Islet precursor cell (in vitro differentiated cells): ENCODE results near the gene RRAGC.

Source experiments
- DNase-seq: peaks from one replicate; pipeline ENCODE4 v3.0.0-alpha.2; 2018

Gene RRAGC, protein sequence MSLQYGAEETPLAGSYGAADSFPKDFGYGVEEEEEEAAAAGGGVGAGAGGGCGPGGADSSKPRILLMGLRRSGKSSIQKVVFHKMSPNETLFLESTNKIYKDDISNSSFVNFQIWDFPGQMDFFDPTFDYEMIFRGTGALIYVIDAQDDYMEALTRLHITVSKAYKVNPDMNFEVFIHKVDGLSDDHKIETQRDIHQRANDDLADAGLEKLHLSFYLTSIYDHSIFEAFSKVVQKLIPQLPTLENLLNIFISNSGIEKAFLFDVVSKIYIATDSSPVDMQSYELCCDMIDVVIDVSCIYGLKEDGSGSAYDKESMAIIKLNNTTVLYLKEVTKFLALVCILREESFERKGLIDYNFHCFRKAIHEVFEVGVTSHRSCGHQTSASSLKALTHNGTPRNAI

GRCh38 chr1:38859561-38860453, at the start of gene RRAGC:
Gene RRAGC, minus strand, starts transcription at chr1:38859772. Its CDS starts 126 bp downstream, at chr1:38859646.
- DNase-seq: peak; percentile 100

GRCh38 chr1:38908821-38909220, 49.2 kb upstream of the RRAGC start:
- DNase-seq: no peak

- DNase-seq: no peak
Observed at GRCh38 chr1:38905985-38906384, 46.4 kb upstream of the RRAGC start.

GRCh38 chr1:38899560-38899959, 40.0 kb upstream of the RRAGC start:
- no peak for DNase-seq

DNA sequence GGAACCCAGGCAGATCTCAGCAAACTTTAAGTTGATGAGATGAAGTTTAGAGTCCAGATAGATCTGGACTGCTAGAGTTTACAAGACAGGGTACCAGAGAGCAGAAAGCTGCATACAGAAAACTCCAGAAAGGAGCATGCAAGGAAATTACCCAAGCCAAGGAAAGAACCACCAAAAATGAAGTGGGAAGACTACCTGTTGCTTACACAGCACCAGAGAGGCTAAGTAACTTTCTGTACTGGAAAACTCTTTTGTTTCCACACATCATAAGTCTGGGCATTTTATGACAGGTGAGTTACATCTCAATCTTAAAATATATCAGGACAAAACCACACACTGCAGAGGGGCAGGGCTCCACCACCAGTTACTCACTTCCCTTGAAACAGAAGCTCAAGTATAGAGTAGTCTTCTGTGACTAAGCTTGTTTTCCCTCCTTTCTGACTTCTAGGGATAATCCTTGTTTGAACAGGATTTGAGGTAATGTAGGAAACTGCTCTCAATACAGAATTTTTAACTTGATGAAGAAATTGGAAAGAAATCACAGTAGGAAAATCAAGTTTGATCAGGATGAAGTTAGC, 39.2 kb upstream of the RRAGC start:
- DNase-seq: no peak

DNA sequence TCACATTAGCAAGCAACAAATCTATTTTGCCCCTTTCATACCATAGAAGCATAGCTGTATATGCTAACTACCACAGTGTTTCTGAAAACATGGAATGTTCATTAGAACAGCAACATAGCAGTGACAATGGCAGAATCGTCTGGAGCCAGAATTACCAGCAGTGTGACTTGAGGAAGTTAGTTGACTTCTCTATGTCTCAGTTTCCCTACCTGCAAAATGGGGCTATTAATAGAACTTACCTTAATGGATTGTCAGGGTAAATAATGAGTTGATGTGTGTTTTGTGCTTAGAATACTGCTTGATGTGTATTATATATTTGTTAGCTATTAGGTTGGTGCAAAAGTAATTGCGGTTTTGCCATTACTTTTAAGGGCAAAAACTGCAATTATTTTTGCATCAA, 36.6 kb upstream of the RRAGC start:
- no peak for DNase-seq

- no peak for DNase-seq
Observed at GRCh38 chr1:38892976-38893375, 33.4 kb upstream of the RRAGC start.

GRCh38 chr1:38891753-38892152, 32.2 kb upstream of the RRAGC start:
- peak; percentile 76 for DNase-seq

DNA sequence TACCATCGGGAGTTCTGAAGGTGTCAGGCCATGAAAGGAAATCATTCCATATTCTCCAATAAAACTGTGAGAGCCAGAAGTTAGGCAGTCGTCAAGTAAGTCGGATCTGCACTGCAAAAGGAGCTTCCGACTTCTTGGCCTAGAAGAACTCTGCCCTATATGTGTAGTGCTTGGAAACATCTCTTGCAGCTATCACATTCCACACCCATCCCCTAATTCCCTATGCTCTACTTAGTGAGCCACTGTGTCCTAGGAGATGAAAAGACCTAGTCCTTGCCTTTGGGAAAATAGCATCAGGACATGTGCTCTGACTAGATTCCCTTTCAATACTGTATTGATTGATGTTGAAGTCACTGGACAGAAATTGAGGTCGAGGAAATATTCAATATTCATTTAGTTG, 30.0 kb upstream of the RRAGC start:
- DNase-seq: no peak

DNA sequence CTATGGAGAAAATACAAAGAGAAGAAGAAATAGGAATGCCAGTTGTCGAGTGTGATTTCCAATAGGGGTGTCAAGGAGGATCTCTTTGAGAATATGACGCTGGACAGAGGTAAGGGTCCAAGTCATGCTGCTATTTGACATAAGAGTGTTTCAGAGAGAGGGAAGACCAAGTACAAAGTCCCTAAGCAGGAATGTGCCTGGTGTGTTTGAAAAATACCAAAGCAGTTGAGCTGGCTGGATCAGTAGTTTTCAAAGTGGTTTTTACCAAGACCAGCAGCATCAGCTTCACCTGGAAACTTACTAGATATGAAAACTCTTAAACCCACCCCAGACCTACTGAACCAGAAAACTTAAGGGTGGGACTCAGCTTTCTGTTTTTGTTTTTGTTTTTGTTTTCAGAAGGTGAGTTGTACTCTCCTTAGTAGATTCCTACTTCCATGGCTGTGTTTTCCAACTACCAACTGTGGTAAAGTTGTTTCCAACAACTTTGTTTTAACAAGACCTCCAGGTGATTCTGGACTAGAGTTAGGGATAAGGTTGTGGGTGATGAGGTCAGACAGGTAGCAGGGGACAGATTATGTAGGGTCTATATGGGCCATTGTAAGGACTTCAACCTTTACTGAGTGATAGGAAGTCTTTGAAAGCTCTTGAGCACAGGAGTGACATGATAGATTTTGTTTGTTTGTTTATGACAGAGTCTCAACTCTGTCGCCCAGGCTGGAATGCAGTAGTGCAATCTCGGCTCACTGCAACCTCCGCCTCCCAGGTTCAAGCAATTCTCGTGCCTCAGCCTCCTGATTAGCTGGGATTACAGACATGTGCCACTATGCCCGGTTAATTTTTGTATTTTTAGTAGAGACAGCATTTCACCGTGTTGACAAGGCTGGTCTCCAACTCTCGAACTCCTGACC, 29.1 kb upstream of the RRAGC start:
- DNase-seq: no peak

DNA sequence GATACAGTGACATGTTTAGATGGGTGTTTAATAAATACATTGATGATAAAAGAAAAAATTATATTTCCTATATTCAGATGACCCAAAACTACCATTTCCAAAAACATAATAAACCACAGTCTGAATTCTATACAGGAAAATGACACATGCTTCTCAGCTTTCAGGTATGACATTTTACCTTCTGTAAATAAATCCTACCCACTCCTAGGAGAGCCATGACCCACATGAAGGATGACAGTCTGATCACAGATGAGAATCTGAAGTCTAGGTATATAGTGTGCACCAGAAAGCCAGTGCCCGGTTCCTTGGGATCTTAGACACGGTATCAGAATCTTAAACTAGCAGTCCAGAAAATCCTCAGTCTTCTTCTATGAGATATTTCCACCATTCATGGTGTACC, 25.5 kb upstream of the RRAGC start:
- DNase-seq: no peak

DNA sequence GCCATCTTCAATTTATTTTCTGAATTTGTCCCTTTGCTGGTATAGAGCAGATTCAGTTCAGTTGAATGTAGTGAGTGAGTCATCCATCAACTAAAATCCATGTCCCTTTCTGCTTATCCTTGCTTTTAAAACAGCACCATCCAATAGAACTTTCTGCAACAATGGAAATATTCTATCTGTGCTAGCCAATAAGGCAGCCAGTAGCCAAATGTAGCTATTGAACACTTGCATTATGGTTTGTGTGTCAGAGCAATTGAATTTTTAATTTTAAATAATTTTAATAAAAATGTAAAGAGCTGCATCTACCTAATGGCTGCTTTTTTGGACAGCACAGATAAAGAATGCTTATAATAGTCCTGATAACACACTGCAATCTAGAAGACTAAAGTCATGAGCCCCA, 21.9 kb upstream of the RRAGC start, which contains the start of gene GJA9:
TSS of gene GJA9 (minus strand) at position 101 of the 400 bp plus-strand sequence. CDS start 5,489 bp downstream, outside the sequence.
- DNase-seq: no peak

- DNase-seq: no peak
Observed at GRCh38 chr1:38875811-38876210, 16.2 kb upstream of the RRAGC start.

GRCh38 chr1:38873027-38873969, 13.7 kb upstream of the RRAGC start, which contains the start of gene MYCBP:
Gene MYCBP, minus strand, starts transcription at chr1:38873348. Its CDS starts 43 bp downstream, at chr1:38873305.
- peak; percentile 98 for DNase-seq

DNA sequence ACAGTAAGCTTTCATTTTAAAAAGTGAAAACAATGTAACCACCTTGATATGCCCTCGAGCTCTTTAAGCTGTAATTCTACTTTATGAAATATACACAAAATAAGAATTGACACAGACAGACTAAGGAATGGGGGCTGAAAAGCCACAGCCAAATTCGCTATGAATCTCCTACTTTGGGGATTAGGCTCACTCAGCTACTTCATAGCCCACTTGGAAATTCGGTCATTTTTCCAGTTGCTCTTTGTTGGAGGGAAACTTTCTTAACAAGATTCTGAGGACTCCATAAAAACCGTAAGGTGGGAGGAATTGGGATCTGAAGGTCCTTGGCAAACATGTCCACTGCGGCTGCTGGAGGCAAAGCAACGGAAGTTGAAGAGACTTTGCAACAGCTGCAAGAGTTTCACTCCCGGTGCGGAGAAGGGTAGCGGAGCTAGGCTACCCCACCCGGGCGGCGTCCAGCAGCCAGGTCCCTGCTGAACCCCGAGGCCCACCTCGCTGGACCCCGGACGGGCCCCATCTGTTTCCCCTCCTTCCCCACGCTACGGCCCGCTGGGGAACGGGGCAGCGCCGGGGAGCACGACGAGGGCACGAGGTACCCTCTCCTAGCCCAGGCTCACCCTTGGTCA, 12.9 kb upstream of the RRAGC start:
- peak; percentile 55 for DNase-seq

DNA sequence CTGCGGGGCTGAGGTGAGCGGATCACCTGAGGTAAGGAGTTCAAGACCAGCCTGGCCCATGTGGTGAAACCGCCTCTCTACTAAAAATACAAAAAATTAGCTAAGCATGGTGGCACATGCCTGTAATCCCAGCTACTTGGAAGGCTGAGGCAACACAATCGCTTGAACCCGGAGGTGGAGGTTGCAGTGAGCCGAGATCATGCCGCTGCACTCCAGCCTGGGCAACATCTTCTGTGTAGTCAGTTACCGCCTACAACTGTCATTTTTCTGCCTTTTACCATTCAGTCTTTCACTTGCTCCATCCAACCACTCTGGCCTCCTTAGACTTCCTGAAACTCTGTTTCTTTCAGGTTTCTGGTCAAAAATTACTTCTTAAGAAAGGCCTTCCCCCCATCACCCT, 11.4 kb upstream of the RRAGC start:
- DNase-seq: no peak

GRCh38 chr1:38867208-38867607, 7.6 kb upstream of the RRAGC start:
- no peak for DNase-seq

GRCh38 chr1:38865112-38865715, 5.6 kb upstream of the RRAGC start:
- DNase-seq: no peak

GRCh38 chr1:38860454-38860795, 853 bp upstream of the RRAGC start:
- no peak for DNase-seq
